ENCODE data around the gene EGFR.

EGFR gene

GRCh38 chr7:55202150-55202913, 183.5 kb downstream of the EGFR start:
- no peaks in the 10 kb centered on the region for H3K36me3 ChIP-seq (ENCODE audit: insufficient read depth, low read length)
- no peak overlapping the region for H2AFZ ChIP-seq (ENCODE audit: low read length)
- no peak overlapping the region for H3K9ac ChIP-seq (ENCODE audit: low read depth, low read length, poor library complexity, severe bottlenecking)
- no peak overlapping the region for H3K4me2 ChIP-seq (ENCODE audit: low read depth, low read length, poor library complexity, severe bottlenecking)
- no peaks in the 10 kb centered on the region for H3K9me3 ChIP-seq (ENCODE audit: insufficient read depth, low read depth, low read length)
- TF ChIP-seq, protein P1, sequence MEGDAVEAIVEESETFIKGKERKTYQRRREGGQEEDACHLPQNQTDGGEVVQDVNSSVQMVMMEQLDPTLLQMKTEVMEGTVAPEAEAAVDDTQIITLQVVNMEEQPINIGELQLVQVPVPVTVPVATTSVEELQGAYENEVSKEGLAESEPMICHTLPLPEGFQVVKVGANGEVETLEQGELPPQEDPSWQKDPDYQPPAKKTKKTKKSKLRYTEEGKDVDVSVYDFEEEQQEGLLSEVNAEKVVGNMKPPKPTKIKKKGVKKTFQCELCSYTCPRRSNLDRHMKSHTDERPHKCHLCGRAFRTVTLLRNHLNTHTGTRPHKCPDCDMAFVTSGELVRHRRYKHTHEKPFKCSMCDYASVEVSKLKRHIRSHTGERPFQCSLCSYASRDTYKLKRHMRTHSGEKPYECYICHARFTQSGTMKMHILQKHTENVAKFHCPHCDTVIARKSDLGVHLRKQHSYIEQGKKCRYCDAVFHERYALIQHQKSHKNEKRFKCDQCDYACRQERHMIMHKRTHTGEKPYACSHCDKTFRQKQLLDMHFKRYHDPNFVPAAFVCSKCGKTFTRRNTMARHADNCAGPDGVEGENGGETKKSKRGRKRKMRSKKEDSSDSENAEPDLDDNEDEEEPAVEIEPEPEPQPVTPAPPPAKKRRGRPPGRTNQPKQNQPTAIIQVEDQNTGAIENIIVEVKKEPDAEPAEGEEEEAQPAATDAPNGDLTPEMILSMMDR (conservative IDR thresholded peaks at IDR 0.05; ENCODE audit: low read length), result no peak
- TF ChIP-seq EZH2phosphoT487 (IDR thresholded peaks at IDR 0.05; ENCODE audit: borderline replicate concordance), result no peak
- H3K4me3 ChIP-seq (ENCODE audit: low read length, poor library complexity, severe bottlenecking), result no peak overlapping the region
- H3K4me1 ChIP-seq (ENCODE audit: insufficient read depth, low read length, poor library complexity, severe bottlenecking), result no peaks in the 10 kb centered on the region
- no peaks in the 10 kb centered on the region for H3F3A ChIP-seq (ENCODE audit: low read depth)
- no peaks in the 10 kb centered on the region for H3K27me3 ChIP-seq (ENCODE audit: insufficient read depth, low read length, poor library complexity, severe bottlenecking)
- no peaks in the 10 kb centered on the region for H3K9me2 ChIP-seq (replicated peaks; ENCODE audit: low read depth, low read length)
- H3K79me2 ChIP-seq (ENCODE audit: insufficient read depth, low read length), result no peaks in the 10 kb centered on the region
- no peaks in the 10 kb centered on the region for H4K20me1 ChIP-seq (ENCODE audit: insufficient read depth, low read length, poor library complexity, severe bottlenecking)

- Histone ChIP-seq H3K4me2 (ENCODE audit: low read depth, low read length, poor library complexity, severe bottlenecking) (no peak overlapping the region), H4K20me1 (ENCODE audit: insufficient read depth, low read length, poor library complexity, severe bottlenecking) (no peaks in the 10 kb centered on the region), H3K79me2 (ENCODE audit: insufficient read depth, low read length) (no peaks in the 10 kb centered on the region), H3K4me1 (ENCODE audit: insufficient read depth, low read length, poor library complexity, severe bottlenecking) (no peaks in the 10 kb centered on the region), H3K9me3 (ENCODE audit: insufficient read depth, low read depth, low read length) (no peaks in the 10 kb centered on the region), H3K27me3 (ENCODE audit: insufficient read depth, low read length, poor library complexity, severe bottlenecking) (no peaks in the 10 kb centered on the region), H3K36me3 (ENCODE audit: insufficient read depth, low read length) (no peaks in the 10 kb centered on the region), H3F3A (ENCODE audit: low read depth) (no peaks in the 10 kb centered on the region), H3K9ac (ENCODE audit: low read depth, low read length, poor library complexity, severe bottlenecking) (no peak overlapping the region), H3K9me2 (replicated peaks; ENCODE audit: low read depth, low read length) (no peaks in the 10 kb centered on the region), H3K4me3 (ENCODE audit: low read length, poor library complexity, severe bottlenecking) (no peak overlapping the region), H2AFZ (ENCODE audit: low read length) (no peak overlapping the region)
- TF ChIP-seq EZH2phosphoT487 (IDR thresholded peaks at IDR 0.05; ENCODE audit: borderline replicate concordance), result no peak
- TF ChIP-seq, protein P1 (conservative IDR thresholded peaks at IDR 0.05; ENCODE audit: low read length), result no peak
These were observed 184.5 kb downstream of the EGFR start for GRCh38 chr7:55203300-55203699.

GRCh38 chr7:55205124-55205955, 186.5 kb downstream of the EGFR start:
- Histone ChIP-seq H3F3A (ENCODE audit: low read depth) (no peaks in the 10 kb centered on the region), H3K9me3 (ENCODE audit: insufficient read depth, low read depth, low read length) (no peaks in the 10 kb centered on the region), H2AFZ (ENCODE audit: low read length) (no peak overlapping the region), H3K4me3 (ENCODE audit: low read length, poor library complexity, severe bottlenecking) (no peak overlapping the region), H3K79me2 (ENCODE audit: insufficient read depth, low read length) (no peaks in the 10 kb centered on the region), H3K36me3 (ENCODE audit: insufficient read depth, low read length) (no peaks in the 10 kb centered on the region), H3K4me2 (ENCODE audit: low read depth, low read length, poor library complexity, severe bottlenecking) (no peak overlapping the region), H3K4me1 (ENCODE audit: insufficient read depth, low read length, poor library complexity, severe bottlenecking) (no peaks in the 10 kb centered on the region), H4K20me1 (ENCODE audit: insufficient read depth, low read length, poor library complexity, severe bottlenecking) (no peaks in the 10 kb centered on the region), H3K9me2 (replicated peaks; ENCODE audit: low read depth, low read length) (no peaks in the 10 kb centered on the region), H3K9ac (ENCODE audit: low read depth, low read length, poor library complexity, severe bottlenecking) (no peak overlapping the region), H3K27me3 (ENCODE audit: insufficient read depth, low read length, poor library complexity, severe bottlenecking) (no peaks in the 10 kb centered on the region)
- TF ChIP-seq EZH2phosphoT487 (IDR thresholded peaks at IDR 0.05; ENCODE audit: borderline replicate concordance), result no peak
- TF ChIP-seq, protein P1 (conservative IDR thresholded peaks at IDR 0.05; ENCODE audit: low read length), result no peak

Data from Loucy (cell line).